GM10248 (cell line): ENCODE measurements around the gene FAM47E.

Experiments used
- CTCF ChIA-PET: fragments of 300-600 bp; sonication (Branson Sonifier 250); formaldehyde crosslinking; extraction: SDS; loops from one replicate; lab custom pipeline; 2021; ENCODE audit warnings: antibody characterized with exemption; lab: Yijun Ruan, JAX
- POLR2A ChIA-PET: fragments of 350-650 bp; sonication (Branson Sonifier 250); formaldehyde crosslinking; extraction: SDS; loops from one replicate; lab custom pipeline; 2020; ENCODE audit warnings: antibody characterized with exemption; lab: Yijun Ruan, JAX
- DNase-seq: peaks from one replicate; pipeline ENCODE4 v3.0.0; 2012; ENCODE audit errors: extremely low spot score
- TF ChIP-seq, protein P1 (sequence below): IDR thresholded peaks from 2 replicates; pipeline ENCODE4 v1.5.1; 2012; ENCODE audit warnings: mild to moderate bottlenecking, low read depth; ENCODE audit errors: extremely low read depth, missing control alignments, control extremely low read depth

FAM47E gene

DNA sequence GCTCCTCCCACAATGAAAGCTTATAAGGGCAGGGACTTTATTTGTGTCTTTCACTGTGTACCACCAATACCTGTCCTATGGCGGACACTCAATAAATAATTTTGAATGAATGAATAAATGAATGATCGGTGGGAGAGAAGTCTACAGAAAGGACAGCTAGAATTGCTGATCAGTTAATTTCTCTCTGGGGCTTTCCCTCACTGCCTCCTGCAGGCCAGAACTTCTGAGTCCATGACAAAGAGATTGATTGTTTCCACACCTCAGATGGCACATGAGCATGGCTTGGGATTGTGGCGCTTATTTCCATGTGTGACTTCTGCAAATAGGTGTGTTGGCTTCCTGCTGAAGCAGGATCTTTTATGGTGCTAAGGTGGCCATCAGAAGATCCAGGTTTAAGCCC is 6.3 kb downstream of the FAM47E start:
- CTCF ChIA-PET, result no interaction called here
- TF ChIP-seq, protein P1, sequence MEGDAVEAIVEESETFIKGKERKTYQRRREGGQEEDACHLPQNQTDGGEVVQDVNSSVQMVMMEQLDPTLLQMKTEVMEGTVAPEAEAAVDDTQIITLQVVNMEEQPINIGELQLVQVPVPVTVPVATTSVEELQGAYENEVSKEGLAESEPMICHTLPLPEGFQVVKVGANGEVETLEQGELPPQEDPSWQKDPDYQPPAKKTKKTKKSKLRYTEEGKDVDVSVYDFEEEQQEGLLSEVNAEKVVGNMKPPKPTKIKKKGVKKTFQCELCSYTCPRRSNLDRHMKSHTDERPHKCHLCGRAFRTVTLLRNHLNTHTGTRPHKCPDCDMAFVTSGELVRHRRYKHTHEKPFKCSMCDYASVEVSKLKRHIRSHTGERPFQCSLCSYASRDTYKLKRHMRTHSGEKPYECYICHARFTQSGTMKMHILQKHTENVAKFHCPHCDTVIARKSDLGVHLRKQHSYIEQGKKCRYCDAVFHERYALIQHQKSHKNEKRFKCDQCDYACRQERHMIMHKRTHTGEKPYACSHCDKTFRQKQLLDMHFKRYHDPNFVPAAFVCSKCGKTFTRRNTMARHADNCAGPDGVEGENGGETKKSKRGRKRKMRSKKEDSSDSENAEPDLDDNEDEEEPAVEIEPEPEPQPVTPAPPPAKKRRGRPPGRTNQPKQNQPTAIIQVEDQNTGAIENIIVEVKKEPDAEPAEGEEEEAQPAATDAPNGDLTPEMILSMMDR, result no peak
- POLR2A ChIA-PET, result no interaction called here
- no peak for DNase-seq

DNA sequence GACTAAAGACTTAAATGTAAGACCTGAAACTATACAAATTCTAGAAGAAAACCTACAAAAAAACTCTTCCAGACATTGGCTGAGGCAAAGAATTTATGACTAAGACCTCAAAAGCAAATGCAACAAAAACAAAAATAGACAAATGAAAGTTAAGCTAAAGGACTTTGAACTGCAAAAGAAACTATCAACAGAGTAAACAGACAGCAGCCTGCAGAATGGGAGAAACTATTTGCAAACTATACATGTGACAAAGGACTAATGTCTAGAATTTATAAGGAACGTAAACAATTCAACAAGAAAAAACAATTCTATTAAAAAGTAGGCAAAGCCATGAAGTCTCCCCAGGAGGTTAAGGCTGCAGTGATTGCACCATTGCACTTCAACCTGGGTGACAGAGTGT is 9.1 kb downstream of the FAM47E start:
- DNase-seq, result no peak
- CTCF ChIA-PET, result no interaction called here
- POLR2A ChIA-PET, result no interaction called here
- TF ChIP-seq, protein P1, result no peak

DNA sequence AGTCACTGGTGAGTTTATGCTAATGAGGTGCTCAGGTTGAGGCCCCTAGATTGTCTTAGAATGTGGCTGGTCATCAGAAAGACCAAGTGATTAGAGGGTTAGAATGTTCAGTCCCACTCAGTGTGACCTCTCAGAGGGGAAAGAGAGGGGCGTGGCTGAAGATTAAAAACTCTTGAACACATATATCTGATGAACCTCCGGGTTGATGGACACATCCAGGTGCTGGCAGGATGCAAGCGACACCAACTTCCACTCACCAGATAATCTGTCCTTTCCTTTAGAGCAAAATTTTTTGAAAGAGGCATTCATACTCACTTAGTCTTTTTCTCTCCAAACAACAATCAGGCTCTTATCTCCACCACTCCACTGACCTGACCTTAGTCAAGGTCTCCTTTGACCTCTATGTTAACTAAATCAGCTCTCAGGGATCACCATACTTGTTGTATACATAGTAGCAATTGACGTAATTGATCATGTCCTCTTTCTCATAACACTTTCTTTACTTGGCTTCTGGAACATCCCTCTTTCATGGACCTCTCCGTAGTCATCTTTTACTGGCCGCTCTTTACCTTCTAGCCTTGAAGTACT is 14.2 kb downstream of the FAM47E start:
- TF ChIP-seq, protein P1, result no peak
- no peak for DNase-seq
- ChIA-PET CTCF (no interaction called here), POLR2A (no interaction called here)

DNA sequence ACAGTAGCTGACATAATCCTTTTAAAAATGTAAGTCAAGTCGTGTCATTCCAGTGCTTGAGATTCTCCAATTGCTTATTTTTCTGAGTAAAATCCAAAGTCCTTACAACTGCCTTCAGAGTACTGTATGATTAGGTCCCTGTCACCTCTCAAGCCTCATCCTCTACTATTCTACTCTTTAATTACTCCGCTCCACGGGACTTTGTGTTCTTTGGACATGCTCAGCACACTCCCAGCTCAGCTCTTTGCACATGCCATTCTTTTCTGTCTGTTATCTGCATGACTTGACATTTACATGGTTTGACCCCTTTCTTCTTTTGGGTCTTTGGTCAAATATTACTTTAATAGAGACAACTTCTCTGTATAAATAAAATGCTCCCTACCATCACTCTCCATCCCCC is 15.1 kb downstream of the FAM47E start:
- CTCF ChIA-PET, result no interaction called here

DNA sequence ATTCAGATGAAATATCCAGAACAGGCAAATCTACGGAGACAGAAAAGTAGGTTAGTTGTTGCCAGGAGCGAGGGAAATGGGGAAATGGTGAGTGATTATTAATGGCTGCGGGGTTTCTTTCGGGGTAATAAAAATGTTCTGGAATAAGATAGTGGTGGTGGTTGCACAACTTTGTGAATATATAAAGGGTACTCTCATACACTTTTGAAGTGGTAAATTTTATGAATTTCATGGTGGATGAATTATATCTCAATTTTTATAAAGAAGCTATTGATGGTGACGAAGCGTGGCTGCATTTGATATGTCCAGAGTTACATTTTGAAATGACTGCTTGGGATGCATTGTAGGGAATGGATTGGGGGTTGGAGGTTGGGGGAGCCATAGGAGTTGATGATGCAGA is 16.3 kb downstream of the FAM47E start:
- no peak for DNase-seq
- ChIA-PET CTCF (interaction anchor here (1.1 kb wide), 1 partner anchor 89 kb away, joined by 3 read pairs; no protein-coding TSS in a partner anchor), POLR2A (no interaction called here)
- TF ChIP-seq, protein P1, result no peak

More for the DNA sequence above, 15.1 kb downstream of the FAM47E start:
- POLR2A ChIA-PET, result no interaction called here
- no peak for DNase-seq
- TF ChIP-seq, protein P1, result no peak

DNA sequence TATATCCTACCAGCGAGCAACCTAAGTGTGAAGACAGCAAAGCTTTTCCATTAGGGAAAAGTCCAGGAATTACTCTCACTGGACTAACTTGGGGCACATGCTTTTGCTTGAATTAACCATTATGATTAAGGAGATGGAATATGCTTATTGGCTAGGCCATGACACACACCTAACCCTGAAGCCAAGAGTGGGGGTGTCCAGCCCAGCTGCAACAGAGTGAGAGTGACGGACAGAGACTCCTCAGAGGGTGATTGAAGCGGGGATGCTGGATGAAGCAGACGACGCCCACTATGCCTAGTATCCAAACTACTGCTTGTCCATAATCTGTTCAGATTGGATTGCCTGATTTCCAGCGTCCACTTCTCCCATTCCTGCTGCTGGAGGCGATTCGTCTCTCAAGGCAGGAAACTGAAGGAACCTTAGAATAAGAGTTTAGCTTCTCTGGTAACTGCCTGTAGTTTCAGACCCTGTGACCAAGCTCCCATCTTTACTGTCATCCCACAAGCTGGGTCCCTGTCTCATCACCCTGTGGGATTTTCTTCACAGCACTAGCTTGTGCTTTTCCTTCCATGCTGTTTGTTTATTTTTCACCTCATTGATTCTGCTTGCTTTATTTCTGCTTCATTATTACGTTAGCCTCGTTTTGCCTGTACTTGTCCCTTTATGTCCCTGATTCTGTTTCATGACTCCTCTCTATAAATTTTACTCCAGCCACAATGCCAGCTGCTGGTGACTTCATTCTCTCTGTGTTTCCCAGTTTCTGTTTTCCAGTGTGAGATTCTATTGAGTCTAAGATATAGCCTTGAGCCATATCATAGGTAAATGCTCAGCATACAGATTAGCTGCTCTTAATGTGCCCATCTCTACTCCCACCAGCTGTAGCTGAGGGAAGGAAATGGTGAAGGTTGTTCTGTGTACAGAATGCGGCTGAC is 19.0 kb downstream of the FAM47E start:
- TF ChIP-seq, protein P1, result no peak
- CTCF ChIA-PET, result interaction anchor here (1.2 to 2.2 kb wide), 3 partner anchors 10 to 107 kb away, joined by 4 to 7 read pairs (median 7); no protein-coding TSS in a partner anchor
- POLR2A ChIA-PET, result no interaction called here
- no peak for DNase-seq
